Activated T-cell treated with anti-CD3 and anti-CD28 coated beads, Interleukin-2, amount 50 U/mL, for 4 hours (primary cell): ENCODE measurements around the gene EPHB1. TPM values are rescaled to one million over a fixed set of nuclear protein-coding genes. Genes with fewer than 3 reads are reported as not detected.
"Not testable (repeated sequence)": the region's sequence is repeated elsewhere in the genome, so short reads cannot be mapped to it uniquely, and the experiment has no call there.

Source experiments
- ATAC-seq, 2 donors: fragments of 200-7000 bp; cut with Tn5 transposase; one replicate each; pipeline ENCODE4 v1.10.0; 2021
- DNase-seq: peaks from one replicate; pipeline ENCODE4 v3.0.0-alpha.2; 2020
- H3K27me3 Mint-ChIP-seq: one replicate; pipeline ENCODE4 v1.8.0; 2021; ENCODE audit warnings: low read depth, mixed read lengths
- H3K36me3 Mint-ChIP-seq: one replicate; pipeline ENCODE4 v1.8.0; 2022; ENCODE audit warnings: mixed read lengths; ENCODE audit not compliant: insufficient read depth
- H3K4me1 Mint-ChIP-seq: one replicate; pipeline ENCODE4 v1.8.0; 2021; ENCODE audit warnings: low read depth, mixed read lengths
- H3K4me3 Mint-ChIP-seq: one replicate; pipeline ENCODE4 v1.8.0; 2021; ENCODE audit warnings: mild to moderate bottlenecking, moderate library complexity, mixed read lengths
- H3K9me3 Mint-ChIP-seq: one replicate; pipeline ENCODE4 v1.8.0; 2021; ENCODE audit warnings: mixed read lengths
- total RNA-seq, 3 donors: library from RNA; stranded (reverse); gene quantifications; one replicate each; pipeline ENCODE4 v1.2.1, GENCODE V29; 2021

Gene EPHB1
- total RNA-seq, 3 donors from 2014 or later = 0.50 to 0.71 (median 0.68) TPM

GRCh38 chr3:134944429-134944828 lies 149.4 kb downstream of the EPHB1 start:
- no peak for ATAC-seq
- Mint-ChIP-seq H3K9me3 (no peaks in the 10 kb centered on the region), H3K4me3 (no peak overlapping the region), H3K36me3 (no peaks in the 10 kb centered on the region), H3K4me1 (no peaks in the 10 kb centered on the region), H3K27me3 (no peaks in the 10 kb centered on the region)
- DNase-seq = no peak

- Mint-ChIP-seq H3K4me1 (no peaks in the 10 kb centered on the region), H3K9me3 (no peaks in the 10 kb centered on the region), H3K36me3 (no peaks in the 10 kb centered on the region), H3K27me3 (no peaks in the 10 kb centered on the region), H3K4me3 (no peak overlapping the region)
- ATAC-seq (no peak), DNase-seq (no peak)
Measured at GRCh38 chr3:134949150-134949549, 154.1 kb downstream of the EPHB1 start.

GRCh38 chr3:134952371-134952770 lies 157.3 kb downstream of the EPHB1 start:
- Mint-ChIP-seq H3K4me1 (no peaks in the 10 kb centered on the region), H3K4me3 (no peak overlapping the region), H3K27me3 (no peaks in the 10 kb centered on the region), H3K9me3 (no peaks in the 10 kb centered on the region), H3K36me3 (no peaks in the 10 kb centered on the region)
- no peak for ATAC-seq
- no peak for DNase-seq

GRCh38 chr3:134955874-134956273 lies 160.8 kb downstream of the EPHB1 start:
- H3K36me3 Mint-ChIP-seq = no peaks in the 10 kb centered on the region
- no peak overlapping the region for H3K4me3 Mint-ChIP-seq

GRCh38 chr3:134956395-134956794 lies 161.3 kb downstream of the EPHB1 start:
- Mint-ChIP-seq H3K27me3 (no peaks in the 10 kb centered on the region), H3K4me1 (no peaks in the 10 kb centered on the region), H3K9me3 (no peaks in the 10 kb centered on the region), H3K36me3 (no peaks in the 10 kb centered on the region), H3K4me3 (no peak overlapping the region)
- no peak for ATAC-seq
- no peak for DNase-seq

More at GRCh38 chr3:134955874-134956273, 160.8 kb downstream of the EPHB1 start:
- Mint-ChIP-seq H3K9me3 (no peaks in the 10 kb centered on the region), H3K27me3 (no peaks in the 10 kb centered on the region), H3K4me1 (no peaks in the 10 kb centered on the region)
- ATAC-seq = no peak
- no peak for DNase-seq

GRCh38 chr3:134956844-134957243 lies 161.8 kb downstream of the EPHB1 start:
- ATAC-seq (no peak), DNase-seq (no peak)

GRCh38 chr3:134959516-134959915 lies 164.5 kb downstream of the EPHB1 start:
- ATAC-seq = no peak
- Mint-ChIP-seq H3K36me3 (no peaks in the 10 kb centered on the region), H3K4me1 (no peaks in the 10 kb centered on the region), H3K27me3 (no peaks in the 10 kb centered on the region), H3K4me3 (no peak overlapping the region), H3K9me3 (no peaks in the 10 kb centered on the region)
- DNase-seq = no peak

More at GRCh38 chr3:134956844-134957243, 161.8 kb downstream of the EPHB1 start:
- Mint-ChIP-seq H3K9me3 (no peaks in the 10 kb centered on the region), H3K4me1 (no peaks in the 10 kb centered on the region), H3K36me3 (no peaks in the 10 kb centered on the region), H3K4me3 (no peak overlapping the region), H3K27me3 (no peaks in the 10 kb centered on the region)

- no peaks in the 10 kb centered on the region for H3K36me3 Mint-ChIP-seq
- H3K4me1 Mint-ChIP-seq = no peaks in the 10 kb centered on the region
- no peak overlapping the region for H3K4me3 Mint-ChIP-seq
- peaks cover 2% of the 10 kb centered on the region for H3K27me3 Mint-ChIP-seq
- DNase-seq (no peak), ATAC-seq (no peak)
- no peaks in the 10 kb centered on the region for H3K9me3 Mint-ChIP-seq
Measured at GRCh38 chr3:134964226-134964625, 169.2 kb downstream of the EPHB1 start.

GRCh38 chr3:134965865-134966481 lies 170.9 kb downstream of the EPHB1 start:
- H3K9me3 Mint-ChIP-seq = no peaks in the 10 kb centered on the region
- no peaks in the 10 kb centered on the region for H3K4me1 Mint-ChIP-seq
- H3K27me3 Mint-ChIP-seq = peaks cover 2% of the 10 kb centered on the region
- DNase-seq (no peak), ATAC-seq (no peak)
- no peak overlapping the region for H3K4me3 Mint-ChIP-seq
- H3K36me3 Mint-ChIP-seq = no peaks in the 10 kb centered on the region

- no peaks in the 10 kb centered on the region for H3K9me3 Mint-ChIP-seq
- DNase-seq = no peak
- H3K27me3 Mint-ChIP-seq = peaks cover under 1% of the 10 kb centered on the region
- H3K4me3 Mint-ChIP-seq = no peak overlapping the region
- H3K36me3 Mint-ChIP-seq = no peaks in the 10 kb centered on the region
- no peaks in the 10 kb centered on the region for H3K4me1 Mint-ChIP-seq
- ATAC-seq = no peak
Measured at GRCh38 chr3:134970895-134971294, 175.8 kb downstream of the EPHB1 start.

GRCh38 chr3:134971306-134971705 lies 176.2 kb downstream of the EPHB1 start:
- no peaks in the 10 kb centered on the region for H3K9me3 Mint-ChIP-seq
- H3K36me3 Mint-ChIP-seq = no peaks in the 10 kb centered on the region
- DNase-seq (no peak), ATAC-seq (no peak)
- H3K4me1 Mint-ChIP-seq = no peaks in the 10 kb centered on the region
- no peaks in the 10 kb centered on the region for H3K27me3 Mint-ChIP-seq
- H3K4me3 Mint-ChIP-seq = no peak overlapping the region

- not testable (repeated sequence) for H3K27me3 Mint-ChIP-seq, H3K9me3 Mint-ChIP-seq, H3K4me1 Mint-ChIP-seq
Measured at GRCh38 chr3:134971907-134972306, 176.8 kb downstream of the EPHB1 start.

GRCh38 chr3:134972836-134973455 lies 177.9 kb downstream of the EPHB1 start:
- Mint-ChIP-seq H3K27me3 (no peaks in the 10 kb centered on the region), H3K4me1 (no peaks in the 10 kb centered on the region), H3K9me3 (no peaks in the 10 kb centered on the region), H3K4me3 (no peak overlapping the region), H3K36me3 (no peaks in the 10 kb centered on the region)
- ATAC-seq (no peak), DNase-seq (no peak)

More at GRCh38 chr3:134971907-134972306, 176.8 kb downstream of the EPHB1 start:
- DNase-seq, H3K4me3 Mint-ChIP-seq, ATAC-seq, H3K36me3 Mint-ChIP-seq: not testable (repeated sequence)

GRCh38 chr3:134974624-134975023 lies 179.6 kb downstream of the EPHB1 start:
- H3K36me3 Mint-ChIP-seq = no peaks in the 10 kb centered on the region
- H3K9me3 Mint-ChIP-seq = peaks cover under 1% of the 10 kb centered on the region
- H3K4me3 Mint-ChIP-seq = no peak overlapping the region
- ATAC-seq (no peak), DNase-seq (no peak)
- H3K4me1 Mint-ChIP-seq = no peaks in the 10 kb centered on the region
- peaks cover 2% of the 10 kb centered on the region for H3K27me3 Mint-ChIP-seq

- Mint-ChIP-seq H3K36me3 (no peaks in the 10 kb centered on the region), H3K9me3 (peaks cover 6% of the 10 kb centered on the region), H3K4me1 (no peaks in the 10 kb centered on the region), H3K4me3 (no peak overlapping the region), H3K27me3 (peaks cover 2% of the 10 kb centered on the region)
- DNase-seq (no peak), ATAC-seq (no peak)
Measured at GRCh38 chr3:134976948-134977347, 181.9 kb downstream of the EPHB1 start.
